Measurements from ENCODE around the gene KRTAP10-9.
"Not testable (repeated sequence)": the region's sequence is repeated elsewhere in the genome, so short reads cannot be mapped to it uniquely, and the experiment has no call there.

The KRTAP10-9 gene

DNA sequence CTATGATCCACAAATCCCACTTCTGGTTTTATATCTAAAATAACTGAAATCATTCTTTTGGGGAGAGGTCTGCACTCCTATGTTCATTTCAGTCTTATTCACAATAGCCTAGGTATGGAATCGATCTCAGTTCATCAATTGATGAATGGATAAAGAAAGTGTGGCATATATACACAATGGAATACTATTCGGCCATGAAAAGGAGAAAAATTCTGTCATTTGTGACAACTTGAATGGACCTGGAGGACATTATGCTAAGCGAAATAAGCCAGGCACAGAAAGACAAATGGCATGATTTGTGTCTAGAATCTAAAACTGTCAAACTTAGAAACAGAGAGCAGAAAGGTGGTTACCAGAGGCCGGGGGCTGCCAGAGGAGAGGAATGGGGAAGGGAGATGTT is 20.4 kb upstream of the KRTAP10-9 start:
- no peak for ATAC-seq
- TF ChIP-seq ESRRG (CRISPR knock-in tag; IDR thresholded peaks at IDR 0.05) = no peak
- TF ChIP-seq ARNTL (CRISPR knock-in tag; IDR thresholded peaks at IDR 0.05; ENCODE audit: borderline replicate concordance, low read depth) = no peak
- no peak for TF ChIP-seq SNAI2 (CRISPR knock-in tag; IDR thresholded peaks at IDR 0.05)
- no peak for TF ChIP-seq PPARA (CRISPR knock-in tag; IDR thresholded peaks at IDR 0.05; ENCODE audit: borderline replicate concordance)
- no peak for TF ChIP-seq TOX (CRISPR knock-in tag; IDR thresholded peaks at IDR 0.05; ENCODE audit: borderline replicate concordance)
- TF ChIP-seq ZFP3 (CRISPR knock-in tag; IDR thresholded peaks at IDR 0.05) = no peak
- TF ChIP-seq TSHZ2 (CRISPR knock-in tag; IDR thresholded peaks at IDR 0.05) = no peak
- no peak for TF ChIP-seq BACH2 (CRISPR knock-in tag; IDR thresholded peaks at IDR 0.05; ENCODE audit: borderline replicate concordance)
- no peak for TF ChIP-seq GLIS3 (CRISPR knock-in tag; IDR thresholded peaks at IDR 0.05)
- no peak for TF ChIP-seq ZNF8 (CRISPR knock-in tag; IDR thresholded peaks at IDR 0.05)
- TF ChIP-seq OSR1 (CRISPR knock-in tag; IDR thresholded peaks at IDR 0.05) = no peak
- no peak for TF ChIP-seq PATZ1 (CRISPR knock-in tag; IDR thresholded peaks at IDR 0.05; ENCODE audit: borderline replicate concordance)
- TF ChIP-seq, protein P1, sequence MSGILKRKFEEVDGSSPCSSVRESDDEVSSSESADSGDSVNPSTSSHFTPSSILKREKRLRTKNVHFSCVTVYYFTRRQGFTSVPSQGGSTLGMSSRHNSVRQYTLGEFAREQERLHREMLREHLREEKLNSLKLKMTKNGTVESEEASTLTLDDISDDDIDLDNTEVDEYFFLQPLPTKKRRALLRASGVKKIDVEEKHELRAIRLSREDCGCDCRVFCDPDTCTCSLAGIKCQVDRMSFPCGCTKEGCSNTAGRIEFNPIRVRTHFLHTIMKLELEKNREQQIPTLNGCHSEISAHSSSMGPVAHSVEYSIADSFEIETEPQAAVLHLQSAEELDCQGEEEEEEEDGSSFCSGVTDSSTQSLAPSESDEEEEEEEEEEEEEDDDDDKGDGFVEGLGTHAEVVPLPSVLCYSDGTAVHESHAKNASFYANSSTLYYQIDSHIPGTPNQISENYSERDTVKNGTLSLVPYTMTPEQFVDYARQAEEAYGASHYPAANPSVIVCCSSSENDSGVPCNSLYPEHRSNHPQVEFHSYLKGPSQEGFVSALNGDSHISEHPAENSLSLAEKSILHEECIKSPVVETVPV (CRISPR knock-in tag; IDR thresholded peaks at IDR 0.05) = no peak
- no peak for TF ChIP-seq CSDC2 (CRISPR knock-in tag; IDR thresholded peaks at IDR 0.05)
- TF ChIP-seq ZNF565 (CRISPR knock-in tag; conservative IDR thresholded peaks at IDR 0.05; ENCODE audit: low read depth) = no peak
- no peak for TF ChIP-seq ISL1 (CRISPR knock-in tag; IDR thresholded peaks at IDR 0.05)
- TF ChIP-seq TCF4 (CRISPR knock-in tag; IDR thresholded peaks at IDR 0.05; ENCODE audit: borderline replicate concordance) = no peak

GRCh38 chr21:44609193-44609592 is 17.7 kb upstream of the KRTAP10-9 start:
- no peak for TF ChIP-seq CSDC2 (CRISPR knock-in tag; IDR thresholded peaks at IDR 0.05)
- TF ChIP-seq ARNTL (CRISPR knock-in tag; IDR thresholded peaks at IDR 0.05; ENCODE audit: borderline replicate concordance, low read depth) = no peak
- no peak for TF ChIP-seq TCF4 (CRISPR knock-in tag; IDR thresholded peaks at IDR 0.05; ENCODE audit: borderline replicate concordance)
- TF ChIP-seq ZNF565 (CRISPR knock-in tag; conservative IDR thresholded peaks at IDR 0.05; ENCODE audit: low read depth) = no peak
- TF ChIP-seq TOX (CRISPR knock-in tag; IDR thresholded peaks at IDR 0.05; ENCODE audit: borderline replicate concordance) = no peak
- no peak for TF ChIP-seq ZNF70 (CRISPR knock-in tag; IDR thresholded peaks at IDR 0.05)
- no peak for TF ChIP-seq ZFP30 (CRISPR knock-in tag; IDR thresholded peaks at IDR 0.05)
- TF ChIP-seq ZNF8 (CRISPR knock-in tag; IDR thresholded peaks at IDR 0.05) = no peak
- TF ChIP-seq, protein P2, sequence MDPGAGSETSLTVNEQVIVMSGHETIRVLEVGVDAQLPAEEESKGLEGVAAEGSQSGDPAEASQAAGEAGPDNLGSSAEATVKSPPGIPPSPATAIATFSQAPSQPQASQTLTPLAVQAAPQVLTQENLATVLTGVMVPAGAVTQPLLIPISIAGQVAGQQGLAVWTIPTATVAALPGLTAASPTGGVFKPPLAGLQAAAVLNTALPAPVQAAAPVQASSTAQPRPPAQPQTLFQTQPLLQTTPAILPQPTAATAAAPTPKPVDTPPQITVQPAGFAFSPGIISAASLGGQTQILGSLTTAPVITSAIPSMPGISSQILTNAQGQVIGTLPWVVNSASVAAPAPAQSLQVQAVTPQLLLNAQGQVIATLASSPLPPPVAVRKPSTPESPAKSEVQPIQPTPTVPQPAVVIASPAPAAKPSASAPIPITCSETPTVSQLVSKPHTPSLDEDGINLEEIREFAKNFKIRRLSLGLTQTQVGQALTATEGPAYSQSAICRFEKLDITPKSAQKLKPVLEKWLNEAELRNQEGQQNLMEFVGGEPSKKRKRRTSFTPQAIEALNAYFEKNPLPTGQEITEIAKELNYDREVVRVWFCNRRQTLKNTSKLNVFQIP (CRISPR knock-in tag; IDR thresholded peaks at IDR 0.05; ENCODE audit: borderline replicate concordance, low read depth) = no peak
- TF ChIP-seq OSR1 (CRISPR knock-in tag; IDR thresholded peaks at IDR 0.05) = no peak
- TF ChIP-seq ISL1 (CRISPR knock-in tag; IDR thresholded peaks at IDR 0.05) = no peak
- ATAC-seq = no peak

DNA sequence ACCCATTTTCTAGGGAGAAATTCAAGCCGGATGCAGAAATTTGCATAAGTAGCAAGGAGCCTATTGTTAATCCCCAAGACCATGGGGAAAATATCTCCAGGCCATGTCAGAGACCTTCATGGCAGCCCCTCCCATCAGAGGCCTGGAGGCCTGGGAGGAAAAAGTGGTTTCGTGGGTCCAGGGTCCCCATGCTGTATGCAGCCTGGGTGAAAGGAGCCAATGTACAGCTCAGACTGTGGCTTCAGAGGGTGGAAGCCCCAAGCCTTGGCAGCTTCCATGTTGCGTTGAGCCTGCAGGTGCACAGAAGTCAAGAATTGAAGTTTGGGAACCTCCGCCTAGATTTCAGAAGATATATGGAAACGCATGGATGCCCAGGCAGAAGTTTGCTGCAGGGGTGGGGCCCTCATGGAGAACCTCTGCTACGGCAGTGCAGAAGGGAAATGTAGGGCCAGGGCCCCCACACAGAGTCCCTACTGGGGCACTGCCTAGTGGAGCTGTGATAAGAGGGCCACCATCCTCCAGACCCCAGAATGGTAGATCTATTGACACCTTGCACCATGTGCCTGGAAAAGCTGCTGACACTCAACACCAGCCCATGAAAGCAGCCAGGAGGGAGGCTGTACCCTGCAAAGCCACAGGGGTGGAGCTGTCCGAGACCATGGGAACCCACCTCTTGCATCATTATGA is 16.6 kb upstream of the KRTAP10-9 start:
- ATAC-seq = not testable (repeated sequence)

- ATAC-seq = no peak
- TF ChIP-seq TCF4 (CRISPR knock-in tag; IDR thresholded peaks at IDR 0.05; ENCODE audit: borderline replicate concordance) (no peak), ESRRG (CRISPR knock-in tag; IDR thresholded peaks at IDR 0.05) (no peak), PATZ1 (CRISPR knock-in tag; IDR thresholded peaks at IDR 0.05; ENCODE audit: borderline replicate concordance) (no peak), TOX (CRISPR knock-in tag; IDR thresholded peaks at IDR 0.05; ENCODE audit: borderline replicate concordance) (no peak), BACH2 (CRISPR knock-in tag; IDR thresholded peaks at IDR 0.05; ENCODE audit: borderline replicate concordance) (no peak), ZC3H10 (CRISPR knock-in tag; IDR thresholded peaks at IDR 0.05) (no peak), OSR1 (CRISPR knock-in tag; IDR thresholded peaks at IDR 0.05) (no peak), PPARA (CRISPR knock-in tag; IDR thresholded peaks at IDR 0.05; ENCODE audit: borderline replicate concordance) (no peak), ZFP30 (CRISPR knock-in tag; IDR thresholded peaks at IDR 0.05) (no peak)
- TF ChIP-seq, protein P2 (CRISPR knock-in tag; IDR thresholded peaks at IDR 0.05; ENCODE audit: borderline replicate concordance, low read depth) = no peak
- TF ChIP-seq, protein P1 (CRISPR knock-in tag; IDR thresholded peaks at IDR 0.05) = no peak
Observed at GRCh38 chr21:44611551-44611950, 15.3 kb upstream of the KRTAP10-9 start.

Data from SK-N-SH treated with all-trans-retinoic acid at 6 μM for 48 hours (cell line).